ENCODE measurements around the gene ANGPTL2. TPM values are rescaled to one million over a fixed set of nuclear protein-coding genes. Genes with fewer than 3 reads are reported as not detected.

The ANGPTL2 gene, protein sequence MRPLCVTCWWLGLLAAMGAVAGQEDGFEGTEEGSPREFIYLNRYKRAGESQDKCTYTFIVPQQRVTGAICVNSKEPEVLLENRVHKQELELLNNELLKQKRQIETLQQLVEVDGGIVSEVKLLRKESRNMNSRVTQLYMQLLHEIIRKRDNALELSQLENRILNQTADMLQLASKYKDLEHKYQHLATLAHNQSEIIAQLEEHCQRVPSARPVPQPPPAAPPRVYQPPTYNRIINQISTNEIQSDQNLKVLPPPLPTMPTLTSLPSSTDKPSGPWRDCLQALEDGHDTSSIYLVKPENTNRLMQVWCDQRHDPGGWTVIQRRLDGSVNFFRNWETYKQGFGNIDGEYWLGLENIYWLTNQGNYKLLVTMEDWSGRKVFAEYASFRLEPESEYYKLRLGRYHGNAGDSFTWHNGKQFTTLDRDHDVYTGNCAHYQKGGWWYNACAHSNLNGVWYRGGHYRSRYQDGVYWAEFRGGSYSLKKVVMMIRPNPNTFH
- total RNA-seq = 0.98 and 3.7 TPM in 2 replicates

DNA sequence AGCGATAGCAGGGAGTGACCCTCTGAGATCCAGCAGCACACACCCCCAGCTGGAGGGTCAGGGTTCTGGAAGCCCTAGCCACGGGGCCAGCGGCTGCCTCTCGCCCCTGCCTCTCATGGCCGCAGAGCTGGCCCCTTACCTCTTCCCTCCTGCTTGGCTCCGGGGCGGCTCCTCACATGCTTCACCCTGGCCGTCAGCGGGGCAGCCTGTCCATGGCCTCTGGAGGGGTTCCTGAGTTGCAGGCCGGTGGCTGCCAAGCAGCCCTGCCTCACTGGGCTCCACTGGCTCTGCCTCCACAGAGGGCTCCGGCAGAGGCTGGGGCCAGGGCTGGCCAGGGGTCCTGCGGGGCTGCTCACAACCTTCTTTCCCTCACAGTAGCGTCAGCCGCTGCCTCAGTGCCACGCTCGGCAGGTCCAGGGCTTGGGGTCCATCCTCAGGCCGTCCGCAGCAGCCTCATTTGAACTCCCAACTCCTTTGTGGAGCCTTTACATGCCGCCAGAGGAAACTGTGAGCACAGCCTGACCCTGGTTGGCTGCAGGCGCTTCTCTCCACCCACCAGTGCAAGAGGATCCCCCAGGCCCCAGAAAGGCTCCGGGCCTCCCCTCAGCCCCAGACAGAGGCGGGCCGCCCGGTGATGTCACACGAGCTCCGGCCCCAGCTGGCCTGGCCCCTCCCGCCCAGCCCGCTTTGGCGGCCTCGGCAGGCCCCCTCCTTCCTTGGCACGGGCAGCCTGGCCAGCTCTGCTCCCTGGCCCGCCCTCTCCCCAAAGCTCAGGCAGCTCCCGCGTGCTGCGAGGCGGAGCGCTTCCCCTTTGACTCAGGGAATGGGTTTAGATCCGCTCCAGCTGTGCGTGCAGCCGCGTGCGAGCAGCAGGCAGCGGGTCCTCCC lies at the start of gene ANGPTL2:
ANGPTL2 (minus strand) TSS at position 460 of the 888 bp plus-strand sequence. CDS start 13,904 bp downstream, outside the sequence.

Other genes starting within 250 kb of the ANGPTL2 start
- 1.1 and 7.1 TPM in 2 replicates for gene RALGPS1, start 207.9 kb downstream of the ANGPTL2 start, total RNA-seq
- gene GARNL3, start 142.1 kb upstream of the ANGPTL2 start, total RNA-seq = 2.8 and 8.2 TPM in 2 replicates

Measured in mesangial cell (primary cell).